ENCODE results near the gene IPO13.

The IPO13 gene

GRCh38 chr1:43931711-43932660 lies 14.8 kb upstream of the IPO13 start:
- DNase-seq, result no peak

- peak in 1 of 14 donors; percentile 10 for DNase-seq
Measured at GRCh38 chr1:43932786-43933385, 13.9 kb upstream of the IPO13 start.

- no peak for DNase-seq
Measured at GRCh38 chr1:43933386-43934100, 13.2 kb upstream of the IPO13 start, which contains the start of gene ARTN. Gene ARTN, plus strand, starts transcription at chr1:43933801. Its CDS starts 1,856 bp downstream, at chr1:43935657.

DNA sequence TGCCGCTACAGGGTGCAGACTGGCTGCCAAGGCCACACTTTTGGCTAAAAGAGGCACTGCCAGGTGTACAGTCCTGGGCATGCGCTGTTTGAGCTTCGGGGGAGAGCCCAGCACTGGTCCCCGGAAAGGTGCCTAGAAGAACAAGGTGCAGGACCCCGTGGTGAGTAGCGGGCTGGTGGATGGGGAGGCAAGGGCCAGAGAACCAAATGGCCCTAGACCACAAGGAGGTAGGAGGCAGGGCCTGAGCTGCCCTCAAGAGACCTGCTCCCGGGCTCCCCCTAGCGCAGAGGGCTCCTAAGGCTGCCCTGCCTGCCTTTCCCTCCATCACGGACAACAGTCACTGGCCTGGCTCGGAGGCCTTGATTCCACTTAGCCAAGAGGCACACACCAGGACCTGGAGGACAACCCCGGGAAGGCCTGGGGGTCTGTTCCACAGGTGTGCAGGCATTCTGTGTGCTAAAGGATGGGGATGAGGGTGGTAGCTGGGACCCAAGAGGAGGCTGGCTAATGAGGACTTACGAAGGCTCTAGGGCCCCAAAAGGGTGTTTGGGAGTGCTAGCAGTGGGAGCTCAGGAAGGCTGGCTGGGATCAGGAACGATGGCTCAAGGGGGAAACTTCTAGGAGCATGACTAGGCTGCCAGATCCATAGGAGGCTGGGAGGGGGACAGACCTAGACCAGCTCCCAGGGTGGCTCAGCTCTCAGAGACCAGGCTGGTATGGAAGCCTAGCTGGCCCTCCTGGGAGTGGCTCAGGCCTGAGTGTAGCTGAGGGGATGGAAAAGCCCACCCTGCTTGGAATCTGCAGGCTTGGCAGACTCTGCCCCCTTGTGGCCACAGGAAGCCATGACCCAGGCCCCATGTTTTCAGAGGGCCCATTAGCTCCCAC lies 12.4 kb upstream of the IPO13 start:
- DNase-seq, result peak in 6 of 14 donors; percentile 16 to 57 (median 30)

DNA sequence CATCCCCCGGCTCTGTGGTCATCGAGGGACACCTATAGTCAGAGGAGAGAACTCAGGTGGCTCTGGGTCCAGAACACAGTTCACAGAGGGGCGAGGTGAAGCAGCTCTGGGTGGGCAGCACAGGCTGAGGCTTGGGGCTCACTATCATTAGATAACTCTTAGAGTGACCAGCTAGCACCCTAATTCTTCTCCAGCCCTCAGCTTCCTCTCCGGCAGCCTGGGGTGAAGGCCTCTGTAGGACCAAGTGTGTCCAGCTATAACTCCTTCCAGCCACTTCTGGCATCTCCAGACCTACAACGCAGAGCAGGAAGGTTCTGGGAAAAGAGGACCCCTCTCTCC lies 11.8 kb upstream of the IPO13 start:
- DNase-seq, result peak in 1 of 14 donors; percentile 12

DNA sequence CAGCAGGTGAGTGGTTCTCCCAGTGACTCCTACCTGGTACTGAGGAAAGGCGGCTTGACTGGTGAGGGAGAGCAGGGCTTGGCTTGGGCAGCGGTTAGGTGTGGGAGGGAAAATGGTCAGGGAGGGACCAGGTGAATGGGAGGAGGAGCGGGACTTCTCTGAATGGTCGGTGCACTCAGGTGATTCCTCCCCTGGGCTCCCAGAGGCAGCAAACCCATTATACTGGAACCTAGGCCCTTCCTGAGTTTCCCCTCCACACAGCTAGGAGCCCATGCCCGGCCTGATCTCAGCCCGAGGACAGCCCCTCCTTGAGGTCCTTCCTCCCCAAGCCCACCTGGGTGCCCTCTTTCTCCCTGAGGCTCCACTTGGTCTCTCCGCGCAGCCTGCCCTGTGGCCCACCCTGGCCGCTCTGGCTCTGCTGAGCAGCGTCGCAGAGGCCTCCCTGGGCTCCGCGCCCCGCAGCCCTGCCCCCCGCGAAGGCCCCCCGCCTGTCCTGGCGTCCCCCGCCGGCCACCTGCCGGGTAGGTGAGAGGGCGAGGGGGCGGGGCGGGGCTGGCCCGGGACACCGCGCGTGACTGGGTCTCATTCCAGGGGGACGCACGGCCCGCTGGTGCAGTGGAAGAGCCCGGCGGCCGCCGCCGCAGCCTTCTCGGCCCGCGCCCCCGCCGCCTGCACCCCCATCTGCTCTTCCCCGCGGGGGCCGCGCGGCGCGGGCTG lies 10.9 kb upstream of the IPO13 start:
- no peak for DNase-seq

GRCh38 chr1:43936431-43937151 lies 10.2 kb upstream of the IPO13 start:
- peak in 1 of 14 donors; percentile 30 for DNase-seq

DNA sequence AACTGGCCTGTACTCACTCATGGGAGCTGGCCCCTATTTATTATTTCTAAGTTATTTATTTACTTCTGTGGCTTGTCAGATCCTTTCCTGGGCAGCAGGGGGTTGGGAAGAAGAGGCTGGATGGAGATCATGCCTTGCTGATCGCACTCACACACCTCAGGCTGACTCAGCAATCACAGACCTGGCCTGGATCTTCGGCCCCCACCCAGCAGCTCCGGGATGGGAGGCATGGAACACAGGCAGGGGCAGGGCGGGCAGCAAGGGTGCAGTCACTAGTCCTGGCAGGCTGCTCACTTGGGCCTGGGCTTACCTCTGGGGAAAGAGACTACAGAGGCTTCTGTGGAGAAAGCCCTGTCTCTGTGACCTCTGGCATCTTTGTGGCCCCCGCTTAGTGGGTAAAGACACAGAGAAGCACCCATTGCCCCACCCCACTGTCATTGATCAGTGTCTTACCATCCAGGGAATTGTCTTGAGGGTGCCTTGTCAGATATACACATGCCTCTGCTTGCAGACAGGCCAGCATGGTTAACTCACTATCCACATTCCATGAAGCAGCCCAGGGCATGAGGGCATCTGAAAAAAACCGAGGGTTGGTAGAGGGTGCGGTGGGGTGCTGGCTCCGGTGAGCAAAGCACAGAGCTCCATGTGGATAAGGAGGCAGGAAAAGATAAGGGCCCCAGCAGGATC lies 9.4 kb upstream of the IPO13 start:
- no peak for DNase-seq

DNA sequence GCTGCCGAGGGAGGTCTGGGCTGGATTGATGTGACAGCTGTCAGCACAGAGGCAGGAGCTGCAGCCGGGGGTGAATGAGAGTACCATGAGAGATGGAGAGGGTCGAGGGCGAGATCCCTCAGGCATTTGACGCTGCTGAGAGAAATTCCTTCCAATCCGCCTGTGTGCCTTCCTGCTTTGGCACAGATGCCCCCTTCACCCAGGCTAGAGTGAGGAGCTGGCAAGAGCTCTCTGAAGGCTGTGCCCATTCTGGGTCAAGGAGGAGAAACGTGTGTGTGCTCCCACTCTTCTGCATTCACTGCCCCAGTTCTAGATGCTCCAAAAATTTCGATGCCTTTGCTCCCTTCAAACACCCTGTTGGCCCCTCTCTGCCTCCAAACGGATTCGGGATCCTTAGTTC lies 8.4 kb upstream of the IPO13 start:
- peak in 1 of 14 donors; percentile 52 for DNase-seq

GRCh38 chr1:43938892-43939587 lies 7.7 kb upstream of the IPO13 start:
- peak in 8 of 14 donors; percentile 14 to 87 (median 36) for DNase-seq

DNA sequence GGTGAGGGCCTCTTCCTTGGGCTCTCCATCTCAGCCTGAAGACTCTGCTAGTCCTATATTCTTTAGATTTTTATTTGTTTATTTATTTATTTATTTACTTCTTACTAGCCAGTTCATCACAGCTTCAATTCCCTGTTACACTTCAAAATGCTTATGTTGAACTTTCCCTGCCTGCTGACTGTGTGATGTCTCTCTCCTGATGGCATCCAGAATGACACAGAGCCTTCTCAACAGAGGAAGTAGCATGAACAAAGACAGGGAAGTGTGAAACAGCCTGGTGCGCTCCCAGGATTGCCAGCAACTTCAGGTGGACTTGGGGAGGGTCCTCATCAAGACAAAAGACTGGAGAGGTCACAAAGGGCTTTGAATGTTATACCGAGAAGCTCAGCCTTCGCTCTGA lies 4.3 kb upstream of the IPO13 start:
- DNase-seq, result no peak

DNA sequence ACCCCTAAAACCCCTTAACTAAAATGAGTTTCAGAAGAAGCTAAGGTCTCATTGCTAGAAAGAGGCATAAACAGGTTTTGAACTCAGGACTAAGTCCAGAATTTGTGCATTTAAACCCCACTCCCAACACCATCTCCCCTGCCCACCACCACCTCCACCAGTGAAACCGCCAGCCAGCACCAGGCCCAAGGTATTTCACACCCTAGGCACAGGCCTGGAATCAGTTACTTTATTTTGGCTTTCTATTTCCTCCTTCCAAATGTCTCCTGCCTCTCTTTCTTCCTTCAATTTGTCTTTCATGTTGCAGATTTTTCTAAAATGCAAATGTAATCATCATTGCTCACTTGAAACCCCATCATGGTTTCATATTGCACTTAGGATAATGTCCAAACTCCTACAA lies 1.9 kb upstream of the IPO13 start:
- no peak for DNase-seq

DNA sequence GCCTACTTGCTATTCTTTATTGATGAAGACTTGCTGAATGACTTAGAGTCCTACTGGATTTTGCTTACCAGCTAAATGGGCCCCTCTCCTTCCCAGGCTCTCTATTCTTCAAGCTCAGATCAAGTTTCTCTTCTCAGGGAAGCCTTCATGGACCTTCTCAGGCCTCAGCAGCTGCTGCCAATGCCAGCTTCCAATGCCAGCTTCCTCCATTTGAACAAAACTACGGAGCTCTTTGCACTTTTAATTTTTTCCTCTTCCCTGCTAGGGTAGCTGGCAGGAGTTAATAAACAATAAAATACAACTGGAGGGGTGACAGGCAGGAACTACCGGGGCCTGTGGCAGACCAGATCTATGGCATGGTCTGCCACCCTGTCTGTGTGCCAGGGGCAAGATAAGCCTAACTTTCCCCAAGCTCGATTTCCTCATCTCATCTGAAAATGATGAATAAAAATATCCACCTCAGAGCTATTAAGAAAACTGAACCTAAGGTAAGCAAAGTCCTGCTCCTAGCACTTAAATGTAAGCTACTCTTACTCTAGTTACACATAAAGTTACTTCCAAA lies 995 bp upstream of the IPO13 start:
- peak in 2 of 14 donors; percentile 18 to 45 for DNase-seq

DNA sequence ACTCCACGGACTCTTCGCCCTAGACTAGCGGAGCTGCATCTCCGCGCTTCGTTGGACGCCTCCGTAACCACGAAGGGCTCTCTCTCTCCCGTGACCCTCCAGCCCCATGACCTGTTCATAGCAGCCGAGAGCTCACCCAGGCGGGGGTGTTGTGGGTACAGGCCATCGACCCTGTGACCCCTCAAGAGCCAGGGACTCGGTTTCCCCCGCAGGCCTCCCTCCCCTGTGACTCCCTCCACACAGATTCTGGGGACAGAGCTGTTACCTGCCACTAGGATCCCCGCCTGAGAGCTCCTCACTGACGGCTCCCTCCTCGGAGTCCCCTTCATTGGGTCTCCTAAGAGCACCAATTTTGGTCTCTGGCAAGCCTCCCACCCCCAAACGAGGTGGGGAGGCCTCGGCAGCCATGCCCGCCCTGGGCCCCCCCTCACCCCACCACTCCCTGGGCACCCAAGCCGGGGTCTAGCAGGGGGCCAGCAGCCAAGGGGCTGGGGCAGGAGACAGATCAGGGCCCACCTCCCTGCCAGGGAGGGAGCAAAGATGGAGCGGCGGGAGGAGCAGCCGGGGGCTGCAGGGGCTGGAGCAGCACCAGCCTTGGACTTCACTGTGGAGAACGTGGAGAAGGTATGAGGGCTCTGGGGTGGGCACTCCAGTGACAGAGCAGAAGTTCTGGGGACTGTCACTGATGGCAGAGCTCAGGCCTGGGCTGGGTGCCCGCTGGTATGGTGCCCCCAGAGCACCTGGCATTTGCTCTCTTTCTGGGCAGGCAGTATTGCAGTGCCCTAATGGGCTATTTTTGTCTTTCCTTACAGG lies 517 bp downstream of the IPO13 start:
- DNase-seq, result peak in 5 of 14 donors; percentile 29 to 63 (median 50)

GRCh38 chr1:43947874-43948437 lies 1.2 kb downstream of the IPO13 start:
- peak in 3 of 14 donors; percentile 26 to 34 (median 33) for DNase-seq

DNA sequence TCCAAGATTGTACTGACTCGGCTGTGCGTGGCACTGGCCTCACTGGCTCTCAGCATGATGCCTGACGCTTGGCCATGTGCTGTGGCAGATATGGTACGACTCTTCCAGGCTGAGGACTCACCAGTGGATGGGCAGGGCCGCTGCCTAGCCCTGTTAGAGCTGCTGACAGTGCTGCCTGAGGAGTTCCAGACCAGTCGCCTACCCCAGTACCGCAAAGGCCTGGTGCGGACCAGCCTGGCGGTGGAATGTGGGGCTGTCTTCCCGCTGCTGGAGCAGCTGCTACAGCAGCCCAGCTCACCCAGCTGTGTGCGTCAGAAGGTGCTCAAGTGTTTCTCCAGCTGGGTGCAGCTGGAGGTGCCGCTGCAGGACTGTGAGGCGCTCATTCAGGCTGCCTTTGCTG lies 2.9 kb downstream of the IPO13 start:
- DNase-seq, result peak in 2 of 14 donors; percentile 22 to 41

Measured in C1 segment of cervical spinal cord (tissue), 14 donors.